NCI-H1436 treated with DMSO at 0.1 percent for 48 hours (cell line): ENCODE measurements around the gene DOCK2.

Experiments used
- DNase-seq: peaks from one replicate; lab custom pipeline; 2025; lab: John Stamatoyannopoulos, UW

DOCK2 gene

DNA sequence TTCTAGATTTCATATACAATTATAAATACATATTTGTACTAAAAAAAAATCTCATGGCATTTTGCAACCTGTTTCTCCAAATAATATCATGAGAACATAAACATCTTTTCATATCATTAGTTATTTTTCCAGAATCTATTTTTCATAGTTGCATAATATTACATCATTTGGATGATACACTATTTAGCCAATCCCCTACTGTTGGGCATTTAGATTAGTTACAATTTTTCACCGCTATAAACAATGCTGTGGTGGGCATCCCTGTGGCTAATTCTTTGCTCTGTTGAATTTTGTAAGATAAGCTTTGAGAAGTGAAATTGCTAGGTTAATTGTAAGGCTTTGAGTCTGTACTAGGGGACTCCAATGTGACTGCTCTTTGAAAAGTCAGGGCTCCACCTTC is 466.4 kb downstream of the DOCK2 start:
- no peak for DNase-seq

GRCh38 chr5:170104299-170104698 is 467.2 kb downstream of the DOCK2 start:
- no peak for DNase-seq

DNA sequence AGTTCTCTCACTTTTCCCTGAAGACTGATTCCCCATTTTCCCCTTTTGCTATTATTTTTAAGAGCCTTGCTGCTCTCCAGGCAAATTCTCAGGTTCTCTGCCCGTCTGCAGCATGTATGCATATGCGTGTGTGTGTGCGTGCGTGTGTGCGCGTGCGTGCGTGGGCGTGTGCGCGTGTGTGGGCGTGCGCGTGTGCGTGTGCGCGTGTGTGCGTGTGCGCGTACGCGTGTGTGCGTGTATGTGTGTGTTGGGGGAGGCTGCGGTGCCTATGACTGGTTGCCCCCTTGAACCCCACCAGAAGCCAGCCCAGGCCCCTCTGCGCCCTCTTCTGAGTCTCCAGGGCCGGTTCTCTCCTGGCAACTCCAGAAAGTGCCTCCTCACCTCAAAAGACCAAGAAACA is 467.6 kb downstream of the DOCK2 start:
- DNase-seq, result no peak

- no peak for DNase-seq
Measured at GRCh38 chr5:170105642-170106611, 468.9 kb downstream of the DOCK2 start, which contains the start of gene FOXI1. Gene FOXI1 (plus strand): TSS chr5:170105897. CDS start chr5:170105958, 61 bp downstream.

DNA sequence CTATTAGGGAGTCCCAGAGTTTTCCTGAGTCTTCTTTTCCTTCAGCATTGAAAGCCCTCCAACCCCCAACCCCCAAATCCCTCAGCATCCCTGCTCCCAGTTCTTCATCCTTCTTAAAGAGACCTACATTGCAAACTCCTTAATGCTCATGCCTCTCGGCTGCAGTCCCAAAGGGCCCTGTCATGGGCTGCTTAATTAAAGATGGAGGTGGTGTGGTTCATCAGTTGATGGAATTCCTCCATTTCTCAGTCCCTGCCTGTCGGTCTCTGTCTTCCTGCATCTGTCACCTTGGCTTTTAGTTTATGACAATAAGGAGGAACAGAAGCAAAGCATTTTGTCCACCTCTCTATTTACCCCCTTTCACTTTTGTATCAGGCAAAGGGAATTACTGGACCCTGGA is 470.6 kb downstream of the DOCK2 start:
- no peak for DNase-seq

- no peak for DNase-seq
Measured at GRCh38 chr5:170108266-170108785, 471.3 kb downstream of the DOCK2 start.

DNA sequence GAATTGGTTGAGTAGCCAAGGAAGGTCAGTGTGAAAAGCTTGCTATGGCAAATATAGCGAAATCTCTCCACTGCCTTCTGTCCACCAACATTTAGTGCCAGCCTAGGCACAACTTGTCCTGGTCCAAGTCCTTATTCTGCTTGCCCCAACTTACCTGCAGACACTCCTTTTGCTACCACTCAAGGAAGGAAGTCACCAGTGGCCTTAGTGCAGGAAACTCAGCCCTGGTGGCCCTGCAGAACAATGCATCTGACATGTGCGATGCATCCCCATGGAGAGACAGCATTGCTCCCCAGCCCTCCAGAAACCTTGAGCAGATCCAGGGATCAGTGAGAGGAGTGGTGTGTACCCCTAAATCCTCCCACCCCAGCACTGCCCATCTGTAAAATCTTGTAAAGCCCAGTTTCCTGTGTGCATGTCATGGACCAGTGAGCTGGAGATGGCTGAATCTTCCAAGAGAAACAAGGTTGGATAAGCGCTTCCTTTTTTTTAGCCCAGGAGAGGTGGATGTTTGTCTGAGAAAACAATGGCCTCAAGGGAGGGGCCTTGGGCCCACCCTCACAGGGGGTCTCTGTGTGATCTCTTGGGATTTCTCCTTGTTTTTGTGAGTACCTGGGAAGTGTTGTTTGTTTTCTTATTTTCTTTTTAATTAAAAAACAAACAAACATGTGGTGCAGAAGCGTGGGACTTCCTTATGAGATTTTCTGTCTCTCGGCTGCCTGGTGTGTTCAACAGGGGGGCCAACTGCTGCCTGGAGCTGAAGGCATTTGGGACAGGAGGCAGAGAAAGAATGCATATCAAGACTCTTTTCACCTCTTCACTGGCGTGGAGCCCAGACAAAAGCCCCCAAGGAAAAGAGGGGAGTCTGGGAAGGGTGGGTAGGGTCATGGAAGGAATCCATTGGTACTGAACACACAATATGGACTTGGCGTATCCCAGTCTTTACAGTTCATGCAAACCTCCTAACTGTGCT is 472.3 kb downstream of the DOCK2 start:
- no peak for DNase-seq

- no peak for DNase-seq
Measured at GRCh38 chr5:170110403-170111087, 473.5 kb downstream of the DOCK2 start.

DNA sequence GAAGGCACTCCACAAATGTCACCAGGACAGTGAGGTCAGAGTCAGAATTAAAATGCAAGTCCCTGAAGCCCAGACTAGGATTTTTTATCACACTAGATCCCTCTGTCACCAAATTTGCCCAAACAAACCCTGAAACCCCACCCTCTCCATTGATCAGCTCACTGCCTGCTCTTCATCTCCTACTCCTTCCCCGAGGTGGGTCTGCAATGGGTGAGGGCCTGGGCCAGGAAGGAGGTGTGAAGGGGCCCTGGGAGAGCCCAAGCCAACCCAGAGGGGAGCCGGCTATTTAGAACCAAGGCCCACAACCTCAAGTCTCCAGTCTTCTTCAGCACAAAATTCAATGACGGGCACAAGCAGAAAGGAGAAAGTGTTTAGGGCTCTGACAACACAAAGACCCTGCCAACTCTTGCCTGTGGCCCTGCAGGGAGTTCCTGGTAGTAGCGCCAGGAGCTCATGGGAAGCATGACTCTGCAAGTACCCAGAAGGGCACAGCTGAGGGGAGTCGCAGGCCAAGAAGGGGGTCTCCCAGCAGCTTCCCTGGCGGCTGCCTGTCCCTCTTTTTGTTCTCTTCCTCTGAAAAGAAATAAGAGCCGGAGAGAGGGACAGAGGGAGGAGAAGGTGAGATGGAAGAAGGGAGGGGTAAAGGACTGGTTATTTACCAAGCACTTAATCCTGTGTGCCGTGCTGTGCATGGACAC is 474.2 kb downstream of the DOCK2 start:
- DNase-seq, result no peak

DNA sequence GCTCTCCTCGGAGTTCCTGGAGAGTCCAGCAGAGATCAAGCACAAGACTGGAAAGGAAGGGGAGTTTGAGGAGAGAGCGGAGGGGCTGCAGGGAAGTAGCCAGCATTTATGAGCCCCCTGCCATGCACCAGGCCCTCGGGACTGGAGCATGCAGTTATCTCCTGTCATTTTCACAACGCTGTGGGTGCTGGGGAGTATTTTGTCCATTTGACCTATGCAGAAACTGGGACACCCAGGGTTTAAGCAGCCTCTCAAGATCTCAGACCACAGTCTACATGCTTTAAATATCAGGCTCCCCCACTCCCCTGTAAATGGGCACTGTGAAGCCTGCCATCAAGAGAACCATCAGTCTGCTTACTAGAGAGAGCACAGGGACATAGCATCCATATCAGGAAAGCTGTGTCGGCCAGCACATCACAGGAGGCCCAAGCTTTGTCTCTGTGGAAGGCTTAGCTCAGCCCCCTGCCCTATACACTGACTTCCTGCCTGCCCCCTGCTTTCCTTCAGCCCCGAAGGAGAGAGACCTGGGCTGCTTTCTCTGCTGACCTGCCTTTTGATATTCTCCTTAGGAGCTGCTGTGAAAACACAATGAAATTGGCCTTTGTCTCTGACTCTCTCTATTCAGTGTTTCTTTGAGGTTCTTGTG is 475.9 kb downstream of the DOCK2 start:
- DNase-seq, result no peak

GRCh38 chr5:170113522-170113900 is 476.4 kb downstream of the DOCK2 start:
- no peak for DNase-seq

DNA sequence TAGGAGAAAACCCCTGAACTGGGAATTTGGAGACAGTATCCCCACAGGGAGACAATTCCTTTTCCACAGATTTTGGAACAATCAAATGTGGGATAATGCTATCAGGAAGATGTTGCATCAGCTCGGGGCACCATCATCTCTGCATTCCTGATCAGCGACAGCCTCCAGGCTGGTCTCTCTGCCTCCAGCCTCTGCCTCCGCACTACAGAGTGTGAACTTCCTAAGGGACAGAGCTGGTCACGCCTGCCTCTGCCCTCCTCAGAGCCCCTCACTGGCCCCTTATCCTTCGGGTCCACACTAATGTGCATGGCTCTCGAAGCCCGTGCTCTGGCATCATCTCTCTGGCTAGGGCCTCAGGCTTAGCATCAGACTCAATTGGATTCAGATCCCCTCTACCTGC is 477.2 kb downstream of the DOCK2 start:
- no peak for DNase-seq

- no peak for DNase-seq
Measured at GRCh38 chr5:170115925-170116324, 478.9 kb downstream of the DOCK2 start.

DNA sequence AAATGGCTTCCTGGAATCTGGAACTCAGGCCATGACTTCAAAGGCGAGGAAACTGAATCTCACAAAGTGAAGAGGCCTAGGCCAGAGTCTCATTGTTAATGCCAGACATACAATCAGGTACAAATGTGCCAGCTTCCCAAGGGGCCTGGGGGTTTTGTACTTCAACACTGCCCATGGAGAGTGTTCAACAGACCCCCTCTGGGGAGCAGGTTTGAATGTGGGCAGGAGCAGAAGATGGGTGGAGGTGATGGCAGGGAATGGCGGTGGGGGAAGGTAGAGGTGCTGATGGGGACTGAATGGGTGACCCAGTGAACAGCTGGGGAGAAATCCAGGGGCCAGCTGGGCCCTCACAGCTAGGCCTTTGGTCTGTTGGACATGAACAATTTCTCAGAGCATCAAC is 480.7 kb downstream of the DOCK2 start:
- DNase-seq, result no peak

- DNase-seq, result no peak
Measured at GRCh38 chr5:170120576-170120975, 483.5 kb downstream of the DOCK2 start.

DNA sequence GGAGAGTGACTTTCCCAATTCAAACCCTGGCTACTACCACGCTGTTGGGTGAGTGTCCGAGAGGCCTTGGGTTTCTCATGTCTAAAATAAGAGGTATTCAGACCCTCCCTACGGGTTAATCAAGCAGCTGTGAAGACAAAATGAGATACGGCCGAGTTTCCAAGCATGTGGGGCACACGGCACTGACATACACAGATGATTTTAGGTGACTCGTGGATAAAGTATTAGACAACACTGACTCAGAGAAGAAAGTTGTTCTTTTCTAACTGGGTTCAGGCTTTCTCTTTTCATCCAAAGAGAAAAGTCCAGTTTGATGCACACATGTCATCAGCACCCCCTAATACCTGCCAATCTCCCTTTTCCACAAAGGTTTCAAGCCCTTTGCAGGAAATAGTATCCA is 484.2 kb downstream of the DOCK2 start:
- no peak for DNase-seq

DNA sequence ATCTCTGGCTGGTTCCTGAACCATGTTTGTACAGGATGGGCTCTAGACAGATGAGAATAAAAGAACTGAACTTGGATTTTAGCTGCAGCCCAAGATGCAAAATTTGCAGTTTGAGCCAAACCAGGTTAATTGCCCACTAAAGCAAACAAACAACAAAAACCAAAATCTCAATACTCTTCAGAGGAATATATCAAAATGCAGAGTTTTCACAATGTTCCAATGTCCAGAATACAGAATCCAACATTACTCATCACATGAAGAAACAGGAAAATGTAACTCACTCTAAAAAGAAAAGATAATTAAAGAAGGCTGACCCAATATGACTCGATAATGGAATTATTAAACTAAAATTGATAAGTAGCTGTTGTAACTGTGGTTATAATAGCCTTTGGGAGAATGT is 489.0 kb downstream of the DOCK2 start:
- DNase-seq, result no peak

DNA sequence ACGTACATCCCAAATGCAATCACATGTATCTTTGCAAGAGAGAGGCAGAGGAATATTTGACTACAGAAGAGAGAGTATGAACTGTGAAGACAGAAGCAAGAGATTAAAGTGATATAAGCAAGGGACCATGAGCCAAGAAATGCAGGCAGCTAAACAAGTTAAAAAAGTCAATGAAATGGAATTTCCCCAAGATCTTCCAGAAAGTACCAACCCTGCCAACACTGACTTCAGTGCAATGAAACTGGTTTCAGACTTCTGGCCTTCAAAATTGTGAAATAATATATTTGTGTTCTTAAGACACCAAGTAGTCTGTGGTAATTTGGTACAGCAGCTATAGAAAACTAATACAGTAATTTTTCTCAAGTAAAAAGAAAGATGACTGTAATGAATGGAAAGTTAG is 489.6 kb downstream of the DOCK2 start:
- no peak for DNase-seq

DNA sequence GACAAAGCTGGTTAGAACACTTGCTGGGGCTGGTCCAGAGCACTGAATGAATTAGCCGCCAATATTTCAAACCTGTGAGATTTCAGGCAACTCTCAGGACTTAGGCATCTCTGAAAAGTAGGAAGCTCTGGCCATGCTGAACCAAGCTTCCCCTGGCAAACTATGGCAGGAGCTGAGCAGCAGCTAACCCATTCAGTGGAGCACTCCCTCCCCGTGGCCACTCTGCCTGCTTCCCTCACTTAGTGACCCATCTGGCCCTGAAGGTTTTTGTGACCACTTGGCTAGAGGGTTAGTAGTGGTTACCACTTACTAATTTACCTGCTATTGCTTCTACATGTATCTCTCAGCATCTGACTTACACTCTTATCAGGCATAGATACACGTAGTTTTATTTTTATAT is 494.2 kb downstream of the DOCK2 start:
- DNase-seq, result no peak

GRCh38 chr5:170132269-170132975 is 495.3 kb downstream of the DOCK2 start:
- no peak for DNase-seq
